T-helper 2 cell treated with Interferon-gamma antibody and Interleukin-4, amounts not matched to agents 100 ng/mL and 5 ng/mL, for 36 hours (primary cell): ENCODE results near the gene PRG2. TPM values are rescaled to one million over a fixed set of nuclear protein-coding genes. Genes with fewer than 3 reads are reported as not detected.
"Not testable (repeated sequence)": the region's sequence is repeated elsewhere in the genome, so short reads cannot be mapped to it uniquely, and the experiment has no call there.

Source experiments
- intact Hi-C: fragments of 100-400 bp; cut with micrococcal nuclease; formaldehyde crosslinking; loops from one replicate; pipeline ENCODE4 v1.15.1; 2023
- total RNA-seq: library from RNA; stranded (reverse); gene quantifications from 2 replicates; pipeline ENCODE4 v1.2.3, GENCODE V29; 2022

Gene PRG2
- total RNA-seq, 1 donor from 2014 or later, result 0.45 TPM

GRCh38 chr11:57421805-57422204, 31.4 kb upstream of the PRG2 start:
- intact Hi-C loops, result no loop called here

DNA sequence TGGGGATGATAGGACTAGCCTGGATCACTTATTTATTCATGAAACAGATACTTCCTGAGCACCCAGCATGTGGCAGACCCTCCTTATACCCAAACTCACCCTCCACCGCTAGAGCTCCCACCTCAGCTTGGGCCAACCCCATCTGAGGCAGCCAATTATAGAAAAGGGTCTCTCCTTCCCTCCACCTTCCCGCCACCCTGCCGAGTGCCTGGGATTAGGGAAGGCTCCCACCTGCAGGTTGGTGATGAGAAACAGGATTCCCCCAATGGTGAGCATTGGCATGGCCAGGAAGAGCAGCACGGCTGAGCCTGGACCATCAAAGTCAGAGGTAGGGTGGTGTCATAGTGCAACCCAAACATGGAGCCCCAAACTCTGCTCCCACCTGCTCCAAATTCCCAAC, 30.6 kb upstream of the PRG2 start:
- intact Hi-C loops, result no loop called here

GRCh38 chr11:57419146-57419545, 28.7 kb upstream of the PRG2 start:
- intact Hi-C loops, result no loop called here

GRCh38 chr11:57418131-57418530, 27.7 kb upstream of the PRG2 start:
- intact Hi-C loops, result no loop called here

DNA sequence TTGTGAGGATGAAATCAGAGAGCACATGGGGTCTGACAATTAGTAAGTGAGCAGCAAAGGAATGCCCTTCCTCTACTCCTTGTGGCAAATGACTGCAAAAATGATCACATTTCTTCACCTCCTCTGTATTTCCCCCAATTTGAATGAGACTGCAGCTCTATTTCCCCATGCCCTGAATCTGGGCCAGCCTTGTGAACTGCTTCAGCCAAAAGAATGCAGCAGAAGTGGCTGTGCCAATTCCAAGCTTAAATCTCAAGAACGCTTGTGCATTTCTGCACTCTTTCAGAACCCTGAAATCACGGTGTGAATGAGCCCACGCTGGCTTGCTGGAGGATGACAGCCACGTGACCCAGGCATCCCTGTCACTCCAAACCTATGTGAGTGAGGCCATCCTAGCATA, 26.6 kb upstream of the PRG2 start:
- intact Hi-C loops, result no loop called here

DNA sequence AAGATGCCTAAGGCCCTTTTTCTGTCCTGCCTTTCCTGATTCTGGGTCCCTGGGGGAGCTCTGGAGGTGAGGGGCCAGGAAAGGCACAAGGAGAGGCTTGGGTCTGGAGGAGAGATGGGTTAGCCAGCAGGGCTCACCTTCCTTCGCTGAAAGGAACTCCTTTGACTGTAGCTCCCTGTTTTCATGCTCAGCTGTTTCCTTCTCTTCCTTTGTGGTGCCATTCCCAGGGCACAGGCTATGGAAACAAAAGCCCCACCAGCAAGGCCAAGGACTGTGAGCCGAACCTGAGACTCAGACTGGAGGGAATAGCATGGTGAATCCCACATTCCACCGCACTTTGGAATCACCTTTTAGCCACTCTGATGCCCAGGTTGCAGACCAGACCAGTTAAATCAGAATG, 26.0 kb upstream of the PRG2 start:
- intact Hi-C loops, result no loop called here

DNA sequence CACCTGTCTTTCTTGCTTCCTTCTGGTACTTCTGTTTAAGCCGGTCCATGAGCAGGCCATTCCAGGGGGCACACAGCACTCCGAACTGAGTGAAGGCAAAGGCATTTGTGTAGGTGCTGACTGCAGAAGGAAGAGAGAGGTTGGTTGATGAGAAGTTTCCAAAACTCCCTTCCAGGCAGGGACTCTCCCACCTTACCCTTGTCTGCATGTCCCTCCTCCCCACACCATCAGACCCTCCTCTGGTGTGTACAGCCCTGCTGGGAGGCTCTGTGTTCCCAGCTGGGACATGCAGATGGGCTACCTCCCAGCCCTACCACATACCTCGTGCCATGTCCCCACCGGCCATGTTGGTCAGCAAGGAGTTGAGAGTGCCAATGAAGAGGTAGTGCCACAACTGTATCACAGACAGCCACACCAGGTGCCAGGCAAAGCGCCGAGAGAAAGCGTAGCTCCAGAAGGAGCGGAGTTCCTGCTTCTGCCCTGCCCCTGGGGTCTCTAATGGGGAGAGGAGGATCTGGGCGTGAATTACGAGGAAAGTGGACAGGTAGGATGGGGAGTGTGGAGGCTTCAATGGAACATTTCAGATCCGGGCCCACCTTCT, 24.3 kb upstream of the PRG2 start:
- intact Hi-C loops, result no loop called here

DNA sequence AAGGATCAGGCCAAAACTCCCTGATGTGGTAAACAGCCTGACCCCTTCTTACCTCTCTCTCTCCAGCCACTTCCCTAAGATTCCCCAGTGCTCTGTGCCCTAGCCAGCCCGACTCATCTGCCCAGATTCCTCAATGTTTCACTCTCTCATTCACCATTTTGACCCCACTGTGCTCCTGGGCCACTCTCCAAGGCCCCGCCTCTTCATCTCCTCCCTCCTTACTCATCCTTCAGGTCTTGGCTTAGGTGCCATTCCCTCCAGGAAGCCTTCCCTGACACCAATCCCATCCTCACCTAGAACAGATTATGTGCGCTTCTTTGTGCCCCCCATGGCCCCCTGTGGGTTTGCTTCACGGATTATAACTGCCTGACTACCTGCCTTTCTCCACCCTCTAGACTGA, 23.2 kb upstream of the PRG2 start:
- intact Hi-C loops, result no loop called here

DNA sequence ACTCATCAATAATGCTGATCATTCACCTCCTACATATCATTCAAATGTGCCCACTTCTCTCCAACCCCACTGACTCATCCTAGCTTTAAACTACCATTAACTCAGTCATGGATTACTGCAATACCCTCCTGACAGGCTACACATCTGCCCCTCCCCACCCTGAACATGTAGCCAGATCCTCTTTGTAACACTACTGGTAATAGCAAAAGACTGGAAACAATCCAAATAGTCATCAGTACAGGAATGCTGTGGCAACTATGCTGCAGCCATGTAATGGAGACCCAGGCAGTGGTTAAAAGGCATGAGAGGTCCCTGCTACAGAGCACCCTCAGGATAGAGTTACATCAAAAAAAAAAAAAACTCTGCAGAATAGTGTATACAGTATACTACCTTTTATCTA, 19.8 kb upstream of the PRG2 start:
- intact Hi-C loops, result no loop called here

DNA sequence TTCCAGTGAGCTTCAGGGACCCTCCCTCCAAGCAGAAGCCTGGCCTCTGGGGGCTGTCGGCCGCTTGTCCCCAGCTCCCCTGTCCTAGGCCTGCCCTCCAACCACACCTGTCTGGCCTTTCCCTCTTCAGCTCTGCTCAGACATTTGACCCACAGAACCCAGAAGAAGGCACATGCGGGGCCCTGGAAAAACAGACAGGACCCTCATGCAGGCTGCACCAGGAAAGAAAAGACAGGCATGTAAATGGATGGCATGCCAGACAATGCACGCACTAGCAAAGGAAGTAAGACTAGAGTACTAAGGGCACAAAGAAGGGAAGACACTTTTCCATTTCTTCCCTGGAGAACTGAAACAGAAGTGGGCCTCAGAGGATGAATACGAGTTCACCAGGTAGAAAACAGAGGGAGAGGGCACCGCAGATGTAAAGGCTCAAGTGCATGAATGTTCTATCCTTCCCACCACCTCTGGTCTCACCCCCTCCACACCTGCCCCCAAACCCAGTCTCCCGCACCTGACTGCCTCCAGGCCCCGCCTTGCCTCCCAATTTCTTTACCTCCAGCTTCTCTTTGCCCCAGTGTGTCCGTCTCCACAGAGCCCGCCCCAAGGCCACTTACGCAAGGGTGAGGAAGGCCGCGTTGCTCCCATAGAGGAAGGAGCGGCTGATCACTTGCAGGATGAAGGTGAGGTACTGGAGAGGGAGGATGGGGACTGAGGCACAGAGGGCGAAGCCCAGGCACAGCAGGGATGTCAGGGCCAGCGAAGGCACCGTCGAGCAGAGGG, 19.1 kb upstream of the PRG2 start:
- intact Hi-C loops, result no loop called here

- intact Hi-C loops, result no loop called here
Observed at GRCh38 chr11:57408771-57409170, 18.3 kb upstream of the PRG2 start.

DNA sequence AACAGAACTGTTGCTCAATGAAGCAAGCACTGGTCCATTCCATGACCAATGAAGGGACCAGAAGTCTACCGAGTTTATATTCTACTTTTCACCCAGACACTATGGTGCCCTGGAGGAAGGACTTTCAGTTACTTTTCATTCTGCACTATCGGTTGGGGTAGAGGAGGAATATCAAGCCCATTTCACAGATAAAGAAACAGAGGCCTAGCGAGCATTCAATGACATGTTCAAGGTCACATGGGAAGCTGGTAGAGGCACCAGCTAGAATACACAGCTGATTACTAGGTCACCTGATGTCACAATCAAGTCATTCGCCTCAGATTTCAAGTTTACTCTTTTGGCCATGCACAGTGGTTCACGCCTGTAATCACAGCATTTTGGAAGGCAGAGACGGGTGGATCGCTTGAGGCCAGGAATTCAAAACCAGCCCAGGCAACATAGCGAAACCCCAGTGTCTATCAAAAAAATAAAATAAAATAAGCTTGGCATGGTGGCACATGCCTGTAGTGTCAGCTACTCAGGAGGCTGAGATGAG, 17.6 kb upstream of the PRG2 start:
- intact Hi-C loops, result no loop called here

- intact Hi-C loops, result no loop called here
Observed at GRCh38 chr11:57407010-57407920, 16.8 kb upstream of the PRG2 start.

GRCh38 chr11:57406337-57406904, 16.0 kb upstream of the PRG2 start:
- intact Hi-C loops, result no loop called here

GRCh38 chr11:57405271-57405860, 14.9 kb upstream of the PRG2 start:
- intact Hi-C loops, result no loop called here

GRCh38 chr11:57403802-57404147, 13.3 kb upstream of the PRG2 start:
- intact Hi-C loops, result no loop called here

DNA sequence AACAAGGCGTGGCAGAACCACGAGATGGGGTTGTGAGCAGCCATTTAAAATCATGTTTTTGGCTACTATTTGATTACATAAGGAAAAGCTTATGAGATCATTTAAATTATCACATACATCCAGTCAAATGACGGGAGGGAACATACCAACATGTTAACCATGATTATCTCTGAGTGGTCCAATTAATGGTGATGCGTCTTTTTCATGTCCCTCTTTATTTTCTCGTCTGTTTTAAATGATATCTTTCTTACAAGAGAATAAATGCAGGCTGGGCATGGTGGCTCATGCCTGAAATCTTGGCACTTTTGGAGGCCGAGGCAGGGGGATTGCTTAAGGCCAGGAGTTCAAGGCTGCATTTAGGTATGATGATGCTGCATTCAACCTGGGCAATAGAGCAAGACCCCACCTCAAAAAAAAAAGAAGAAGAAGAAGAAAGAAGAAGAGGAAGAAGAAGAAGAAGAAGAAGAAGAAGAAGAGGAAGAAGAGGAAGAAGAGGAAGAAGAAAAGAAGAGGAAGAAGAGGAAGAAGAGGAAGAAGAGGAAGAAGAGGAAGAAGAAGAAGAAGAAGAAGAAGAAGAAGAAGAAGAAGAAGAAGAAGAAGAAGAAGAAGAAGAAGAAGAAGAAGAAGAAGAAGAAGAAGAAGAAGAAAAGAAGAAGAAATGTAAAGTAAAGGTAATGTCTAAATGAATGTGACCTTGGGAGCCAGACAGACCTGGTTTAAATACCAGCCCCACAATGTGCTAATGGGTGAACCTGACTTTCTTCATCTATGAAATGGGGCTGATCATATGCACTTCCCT, 12.8 kb upstream of the PRG2 start:
- intact Hi-C loops, result not testable (repeated sequence)

- intact Hi-C loops, result no loop called here
Observed at GRCh38 chr11:57402188-57403002, 11.9 kb upstream of the PRG2 start.

DNA sequence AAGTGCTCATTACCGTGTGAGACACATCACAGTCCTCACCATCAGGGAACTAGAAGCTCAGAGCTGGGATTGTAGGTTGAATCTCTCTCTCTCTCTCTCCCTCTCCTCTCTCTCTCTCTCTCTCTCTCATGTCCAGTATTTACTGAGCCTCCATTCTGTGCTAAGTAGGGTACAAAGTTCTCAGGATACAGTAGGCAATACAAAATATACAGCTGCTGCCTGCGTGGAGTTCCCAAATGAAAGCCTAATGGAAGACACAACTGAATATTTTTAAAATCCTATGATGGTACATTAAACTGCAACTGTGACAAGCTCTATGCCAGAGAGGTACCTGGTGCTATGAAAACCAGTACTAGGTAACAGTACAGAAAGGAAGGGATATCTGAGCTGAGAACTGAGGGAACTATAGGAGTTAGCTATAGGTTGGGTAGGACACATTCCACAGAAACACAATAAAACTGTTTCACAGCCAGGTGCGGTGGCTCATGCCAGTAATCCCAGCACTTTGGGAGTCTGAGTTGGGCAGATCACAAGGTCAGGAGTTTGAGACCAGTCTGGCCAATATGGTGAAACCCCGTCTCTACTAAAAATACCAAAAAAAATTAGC, 9.6 kb upstream of the PRG2 start:
- intact Hi-C loops, result no loop called here
